ENCODE results near the gene MAP7D3. TPM values are rescaled to one million over a fixed set of nuclear protein-coding genes. Genes with fewer than 3 reads are reported as not detected.

Gene MAP7D3
- total RNA-seq, 8 experiments from 2014 or later: 2.9 to 22.9 (median 8.7) TPM

GRCh38 chrX:136198678-136199243 lies 52.4 kb downstream of the MAP7D3 start:
- no peak overlapping the region for H3K27ac ChIP-seq
- H3K4me1 ChIP-seq (replicated peaks in 1 of 2): no peaks in the 10 kb centered on the region
- H3K4me3 ChIP-seq: no peak overlapping the region
- whole genome bisulfite sequencing, 10 experiments: 25 to 100% (median 93%) methylated on average over 1 to 5 of the region's 6 CpGs; no CpG with 5 or more reads in 5 of the 10 experiments
- no peak for ATAC-seq (replicated peaks in 6 of 8)
- in situ Hi-C loops (cut with MboI; ENCODE audit: low pct_unique_long_range_greater_than_20kb in 2 of 9, low sequenced_read_pairs in 9 of 9, unreplicated experiment in 9 of 9): no loop called here

GRCh38 chrX:136198010-136198409 lies 53.2 kb downstream of the MAP7D3 start:
- no peak for ATAC-seq (replicated peaks in 6 of 8)
- no peaks in the 10 kb centered on the region for H3K4me1 ChIP-seq (replicated peaks in 1 of 2)
- no peak overlapping the region for H3K4me3 ChIP-seq
- in situ Hi-C loops (cut with MboI; ENCODE audit: low pct_unique_long_range_greater_than_20kb in 2 of 9, low sequenced_read_pairs in 9 of 9, unreplicated experiment in 9 of 9): no loop called here
- H3K27ac ChIP-seq: no peak overlapping the region

GRCh38 chrX:136196691-136197155 lies 54.5 kb downstream of the MAP7D3 start:
- in situ Hi-C loops (cut with MboI; ENCODE audit: low pct_unique_long_range_greater_than_20kb in 2 of 9, low sequenced_read_pairs in 9 of 9, unreplicated experiment in 9 of 9): no loop called here
- H3K27ac ChIP-seq: no peak overlapping the region
- 64 to 100% methylated on average over 7 of the region's 7 CpGs; no CpG with 5 or more reads in 8 of the 10 experiments for WGBS, 10 experiments
- ATAC-seq (replicated peaks in 6 of 8): no peak
- no peak overlapping the region for H3K4me3 ChIP-seq
- no peaks in the 10 kb centered on the region for H3K4me1 ChIP-seq (replicated peaks in 1 of 2)

- ATAC-seq (replicated peaks in 6 of 8): no peak
- H3K4me3 ChIP-seq: no peak overlapping the region
- no peaks in the 10 kb centered on the region for H3K4me1 ChIP-seq (replicated peaks in 1 of 2)
- in situ Hi-C loops (cut with MboI; ENCODE audit: low pct_unique_long_range_greater_than_20kb in 2 of 9, low sequenced_read_pairs in 9 of 9, unreplicated experiment in 9 of 9): no loop called here
- WGBS, 10 experiments: 0 to 100% (median 58%) methylated on average over 1 to 4 of the region's 4 CpGs; no CpG with 5 or more reads in 4 of the 10 experiments
- H3K27ac ChIP-seq: no peak overlapping the region
Measured at GRCh38 chrX:136195247-136195646, 56.0 kb downstream of the MAP7D3 start.

- 37 to 100% (median 88%) methylated on average over 1 to 2 of the region's 2 CpGs; no CpG with 5 or more reads in 7 of the 10 experiments for WGBS, 10 experiments
- H3K27ac ChIP-seq: no peak overlapping the region
- ATAC-seq (replicated peaks in 6 of 8): no peak
- H3K4me3 ChIP-seq: no peak overlapping the region
- in situ Hi-C loops (cut with MboI; ENCODE audit: low pct_unique_long_range_greater_than_20kb in 2 of 9, low sequenced_read_pairs in 9 of 9, unreplicated experiment in 9 of 9): no loop called here
- H3K4me1 ChIP-seq (replicated peaks in 1 of 2): no peaks in the 10 kb centered on the region
Measured at GRCh38 chrX:136194536-136194935, 56.7 kb downstream of the MAP7D3 start.

- Histone ChIP-seq H3K4me3 (no peak overlapping the region), H3K27ac (no peak overlapping the region), H3K4me1 (replicated peaks in 1 of 2) (no peaks in the 10 kb centered on the region)
- in situ Hi-C loops (cut with MboI; ENCODE audit: low pct_unique_long_range_greater_than_20kb in 2 of 9, low sequenced_read_pairs in 9 of 9, unreplicated experiment in 9 of 9): no loop called here
- no peak for ATAC-seq (replicated peaks in 6 of 8)
- 35 to 100% (median 87%) methylated on average over 2 to 4 of the region's 4 CpGs; no CpG with 5 or more reads in 3 of the 10 experiments for WGBS, 10 experiments
Measured at GRCh38 chrX:136193771-136194170, 57.4 kb downstream of the MAP7D3 start.

- no peak overlapping the region for H3K27ac ChIP-seq
- no peak overlapping the region for H3K4me3 ChIP-seq
- ATAC-seq (replicated peaks in 6 of 8): no peak
- no peaks in the 10 kb centered on the region for H3K4me1 ChIP-seq (replicated peaks in 1 of 2)
- WGBS, 10 experiments: 0 to 100% (median 24%) methylated on average over 1 to 3 of the region's 3 CpGs; no CpG with 5 or more reads in 4 of the 10 experiments
- in situ Hi-C loops (cut with MboI; ENCODE audit: low pct_unique_long_range_greater_than_20kb in 2 of 9, low sequenced_read_pairs in 9 of 9, unreplicated experiment in 9 of 9): no loop called here
Measured at GRCh38 chrX:136192839-136193414, 58.3 kb downstream of the MAP7D3 start.

GRCh38 chrX:136192135-136192534 lies 59.1 kb downstream of the MAP7D3 start:
- Histone ChIP-seq H3K4me3 (no peak overlapping the region), H3K27ac (no peak overlapping the region), H3K4me1 (replicated peaks in 1 of 2) (no peaks in the 10 kb centered on the region)
- WGBS, 10 experiments: 36 to 100% (median 83%) methylated on average over 1 to 2 of the region's 2 CpGs; no CpG with 5 or more reads in 5 of the 10 experiments
- no peak for ATAC-seq (replicated peaks in 6 of 8)
- in situ Hi-C loops (cut with MboI; ENCODE audit: low pct_unique_long_range_greater_than_20kb in 2 of 9, low sequenced_read_pairs in 9 of 9, unreplicated experiment in 9 of 9): no loop called here

- ATAC-seq (replicated peaks in 6 of 8): no peak
- Histone ChIP-seq H3K4me3 (no peak overlapping the region), H3K27ac (no peak overlapping the region), H3K4me1 (replicated peaks in 1 of 2) (no peaks in the 10 kb centered on the region)
- WGBS, 10 experiments: 20 to 100% (median 81%) methylated on average over 1 to 4 of the region's 6 CpGs; no CpG with 5 or more reads in 4 of the 10 experiments
- in situ Hi-C loops (cut with MboI; ENCODE audit: low pct_unique_long_range_greater_than_20kb in 2 of 9, low sequenced_read_pairs in 9 of 9, unreplicated experiment in 9 of 9): no loop called here
Measured at GRCh38 chrX:136191171-136191570, 60.0 kb downstream of the MAP7D3 start.

- WGBS, 10 experiments: 48 to 90% (median 69%) methylated on average over 2 to 9 of the region's 10 CpGs; no CpG with 5 or more reads in 6 of the 10 experiments
- Histone ChIP-seq H3K4me3 (no peak overlapping the region), H3K27ac (no peak overlapping the region), H3K4me1 (replicated peaks in 1 of 2) (no peaks in the 10 kb centered on the region)
- ATAC-seq (replicated peaks in 6 of 8): no peak
- in situ Hi-C loops (cut with MboI; ENCODE audit: low pct_unique_long_range_greater_than_20kb in 2 of 9, low sequenced_read_pairs in 9 of 9, unreplicated experiment in 9 of 9): no loop called here
Measured at GRCh38 chrX:136190038-136190713, 61.0 kb downstream of the MAP7D3 start.

GRCh38 chrX:136189222-136189621 lies 62.0 kb downstream of the MAP7D3 start:
- H3K27ac ChIP-seq: no peak overlapping the region
- no peaks in the 10 kb centered on the region for H3K4me1 ChIP-seq (replicated peaks in 1 of 2)
- in situ Hi-C loops (cut with MboI; ENCODE audit: low pct_unique_long_range_greater_than_20kb in 2 of 9, low sequenced_read_pairs in 9 of 9, unreplicated experiment in 9 of 9): no loop called here
- no peak for ATAC-seq (replicated peaks in 6 of 8)
- H3K4me3 ChIP-seq: no peak overlapping the region
- WGBS, 10 experiments: 20 to 100% (median 90%) methylated on average over 1 to 2 of the region's 2 CpGs; no CpG with 5 or more reads in 6 of the 10 experiments

- Histone ChIP-seq H3K4me1 (replicated peaks in 1 of 2) (no peaks in the 10 kb centered on the region), H3K4me3 (no peak overlapping the region), H3K27ac (no peak overlapping the region)
- in situ Hi-C loops (cut with MboI; ENCODE audit: low pct_unique_long_range_greater_than_20kb in 2 of 9, low sequenced_read_pairs in 9 of 9, unreplicated experiment in 9 of 9): no loop called here
- ATAC-seq (replicated peaks in 6 of 8): no peak
- 17 to 69% methylated on average over 1 to 3 of the region's 3 CpGs; no CpG with 5 or more reads in 8 of the 10 experiments for WGBS, 10 experiments
Measured at GRCh38 chrX:136186023-136186413, 65.2 kb downstream of the MAP7D3 start.

GRCh38 chrX:136185401-136186022 lies 65.7 kb downstream of the MAP7D3 start:
- Histone ChIP-seq H3K4me1 (replicated peaks in 1 of 2) (no peaks in the 10 kb centered on the region), H3K4me3 (no peak overlapping the region), H3K27ac (no peak overlapping the region)
- peak; percentile 27 to 72 (median 65) for ATAC-seq (replicated peaks in 6 of 8)
- 0 to 40% (median 12%) methylated on average over 1 to 8 of the region's 8 CpGs; no CpG with 5 or more reads in 2 of the 10 experiments for WGBS, 10 experiments
- in situ Hi-C loops (cut with MboI; ENCODE audit: low pct_unique_long_range_greater_than_20kb in 2 of 9, low sequenced_read_pairs in 9 of 9, unreplicated experiment in 9 of 9): no loop called here

Data from motor neuron (in vitro differentiated cells).